HG03457 (cell line): Measurements from ENCODE around the gene GLUL.

ENCODE experiments used
- ATAC-seq: cut with Tn5 transposase; IDR thresholded peaks from one replicate; pipeline ENCODE4 v1.9.1; 2021; ENCODE audit warnings: moderate number of reproducible peaks; ENCODE audit not compliant: unreplicated experiment

GLUL gene

GRCh38 chr1:182332261-182333060 is 59.1 kb downstream of the GLUL start:
- no peak for ATAC-seq
